ENCODE measurements around the gene GLP1R. TPM values are rescaled to one million over a fixed set of nuclear protein-coding genes. Genes with fewer than 3 reads are reported as not detected.

The GLP1R gene
- polyA plus RNA-seq (2013, experiment 1 of 2): 0.92 TPM
- polyA plus RNA-seq (2013, experiment 2 of 2): 0.86 TPM

GRCh38 chr6:39048481-39049399 is at the start of gene GLP1R:
GLP1R (plus strand) TSS chr6:39048781; CDS start chr6:39048841, 60 bp downstream.
- H3K14ac ChIP-seq (ENCODE audit: low read length): peak within 1 kb of the TSS; percentile 65
- peak within 1 kb of the TSS; percentile 92 for H3K23ac ChIP-seq (ENCODE audit: low read depth, low read length, poor library complexity)
- no peak within 1 kb of the TSS for H2BK120ac ChIP-seq (ENCODE audit: low read depth, low read length)
- no peak within 1 kb of the TSS for H4K8ac ChIP-seq (ENCODE audit: low read depth, low read length)
- peaks cover 0 to 5% of the 10 kb centered on the region in 2 donors for H3K4me1 ChIP-seq (ENCODE audit: control insufficient read depth in 2 of 2, insufficient read depth in 1 of 2, low read depth in 1 of 2, low read length in 2 of 2)
- no peak within 1 kb of the TSS for H3K27ac ChIP-seq (replicated peaks; ENCODE audit: low read length)
- peak within 1 kb of the TSS; percentile 12 to 81 for H3K4me3 ChIP-seq (ENCODE audit: low read length in 2 of 2)
- no CpG with 5 or more reads among the region's 74 CpGs for WGBS, 2 donors (ENCODE audit: extremely low coverage in 2 of 2, insufficient read length in 2 of 2, insufficient replicate concordance in 1 of 2)
- H3K4me2 ChIP-seq (ENCODE audit: insufficient read depth, low read length, poor library complexity, severe bottlenecking): peak within 1 kb of the TSS; percentile 93
- no peaks in the 10 kb centered on the region for H3K79me1 ChIP-seq (ENCODE audit: low read depth, low read length)
- peak within 1 kb of the TSS; percentile 87 for H2AFZ ChIP-seq (ENCODE audit: low read length)
- no peak within 1 kb of the TSS for H3K4ac ChIP-seq (ENCODE audit: low read length)
- peak within 1 kb of the TSS; percentile 89 for H3K18ac ChIP-seq (ENCODE audit: low read length)
- no peaks in the 10 kb centered on the region for H3K9me3 ChIP-seq (replicated peaks in 1 of 2; ENCODE audit: control insufficient read depth in 2 of 2, insufficient read depth in 1 of 2, low read depth in 1 of 2, low read length in 2 of 2)
- H3K27me3 ChIP-seq (ENCODE audit: control insufficient read depth in 3 of 3, insufficient read depth in 3 of 3, low read depth in 1 of 3, low read length in 3 of 3): peaks cover 2 to 73% (median 22%) of the 10 kb centered on the region in 3 experiments
- H2BK12ac ChIP-seq (ENCODE audit: low read length): peak within 1 kb of the TSS; percentile 18
- DNase-seq (ENCODE audit: low spot score): peak; percentile 31
- peak within 1 kb of the TSS; percentile 73 for H3K9ac ChIP-seq (ENCODE audit: low read depth, low read length, poor library complexity)
- no peaks in the 10 kb centered on the region for H3K36me3 ChIP-seq (replicated peaks in 1 of 2; ENCODE audit: control insufficient read depth in 2 of 2, insufficient read depth in 2 of 2, low read length in 2 of 2)
- peak within 1 kb of the TSS; percentile 77 for H2BK15ac ChIP-seq (ENCODE audit: low read length)
- no peak within 1 kb of the TSS for H4K91ac ChIP-seq (ENCODE audit: low read depth, low read length, poor library complexity)
- peak within 1 kb of the TSS; percentile 70 for H2AK5ac ChIP-seq (ENCODE audit: low read depth, low read length)
- no peak within 1 kb of the TSS for H2BK5ac ChIP-seq (ENCODE audit: low read length)

- Histone ChIP-seq H3K14ac (ENCODE audit: low read length) (no peak overlapping the region), H3K27ac (replicated peaks; ENCODE audit: low read length) (no peak overlapping the region), H3K23ac (ENCODE audit: low read depth, low read length, poor library complexity) (no peak overlapping the region), H3K18ac (ENCODE audit: low read length) (no peak overlapping the region), H2AK5ac (ENCODE audit: low read depth, low read length) (no peak overlapping the region), H4K8ac (ENCODE audit: low read depth, low read length) (no peak overlapping the region), H3K9me3 (replicated peaks in 1 of 2; ENCODE audit: control insufficient read depth in 2 of 2, insufficient read depth in 1 of 2, low read depth in 1 of 2, low read length in 2 of 2) (no peaks in the 10 kb centered on the region), H3K4me2 (ENCODE audit: insufficient read depth, low read length, poor library complexity, severe bottlenecking) (no peak overlapping the region), H3K36me3 (replicated peaks in 1 of 2; ENCODE audit: control insufficient read depth in 2 of 2, insufficient read depth in 2 of 2, low read length in 2 of 2) (no peaks in the 10 kb centered on the region), H3K4ac (ENCODE audit: low read length) (no peak overlapping the region), H3K9ac (ENCODE audit: low read depth, low read length, poor library complexity) (no peak overlapping the region), H2BK5ac (ENCODE audit: low read length) (no peak overlapping the region), H4K91ac (ENCODE audit: low read depth, low read length, poor library complexity) (no peak overlapping the region), H3K79me1 (ENCODE audit: low read depth, low read length) (no peaks in the 10 kb centered on the region), H2BK15ac (ENCODE audit: low read length) (no peak overlapping the region), H3K27me3 (ENCODE audit: control insufficient read depth in 3 of 3, insufficient read depth in 3 of 3, low read depth in 1 of 3, low read length in 3 of 3) (peaks cover 0 to 28% (median 0%) of the 10 kb centered on the region in 3 experiments), H2AFZ (ENCODE audit: low read length) (no peak overlapping the region), H2BK12ac (ENCODE audit: low read length) (no peak overlapping the region), H3K4me3 (ENCODE audit: low read length in 2 of 2) (no peak overlapping the region), H3K4me1 (ENCODE audit: control insufficient read depth in 2 of 2, insufficient read depth in 1 of 2, low read depth in 1 of 2, low read length in 2 of 2) (no peaks in the 10 kb centered on the region), H2BK120ac (ENCODE audit: low read depth, low read length) (no peak overlapping the region)
- no CpG with 5 or more reads among the region's 3 CpGs for WGBS, 2 donors (ENCODE audit: extremely low coverage in 2 of 2, insufficient read length in 2 of 2, insufficient replicate concordance in 1 of 2)
- DNase-seq (ENCODE audit: low spot score): peak; percentile 12
These were observed 45.5 kb upstream of the GLP1R start for GRCh38 chr6:39003072-39003471.

- no peak overlapping the region for H2BK120ac ChIP-seq (ENCODE audit: low read depth, low read length)
- peaks cover 0 to 27% (median 0%) of the 10 kb centered on the region in 3 experiments for H3K27me3 ChIP-seq (ENCODE audit: control insufficient read depth in 3 of 3, insufficient read depth in 3 of 3, low read depth in 1 of 3, low read length in 3 of 3)
- H3K18ac ChIP-seq (ENCODE audit: low read length): no peak overlapping the region
- H3K9ac ChIP-seq (ENCODE audit: low read depth, low read length, poor library complexity): no peak overlapping the region
- no peak overlapping the region for H4K91ac ChIP-seq (ENCODE audit: low read depth, low read length, poor library complexity)
- H3K14ac ChIP-seq (ENCODE audit: low read length): no peak overlapping the region
- no peaks in the 10 kb centered on the region for H3K9me3 ChIP-seq (replicated peaks in 1 of 2; ENCODE audit: control insufficient read depth in 2 of 2, insufficient read depth in 1 of 2, low read depth in 1 of 2, low read length in 2 of 2)
- no peak overlapping the region for H2BK15ac ChIP-seq (ENCODE audit: low read length)
- no peak overlapping the region for H3K23ac ChIP-seq (ENCODE audit: low read depth, low read length, poor library complexity)
- no peaks in the 10 kb centered on the region for H3K79me1 ChIP-seq (ENCODE audit: low read depth, low read length)
- no CpG with 5 or more reads among the region's 1 CpG for WGBS, 2 donors (ENCODE audit: extremely low coverage in 2 of 2, insufficient read length in 2 of 2, insufficient replicate concordance in 1 of 2)
- no peak overlapping the region for H3K4me2 ChIP-seq (ENCODE audit: insufficient read depth, low read length, poor library complexity, severe bottlenecking)
- no peak overlapping the region for H3K4ac ChIP-seq (ENCODE audit: low read length)
- no peak overlapping the region for H4K8ac ChIP-seq (ENCODE audit: low read depth, low read length)
- no peak overlapping the region for H2BK5ac ChIP-seq (ENCODE audit: low read length)
- H2AFZ ChIP-seq (ENCODE audit: low read length): no peak overlapping the region
- H2AK5ac ChIP-seq (ENCODE audit: low read depth, low read length): no peak overlapping the region
- H3K36me3 ChIP-seq (replicated peaks in 1 of 2; ENCODE audit: control insufficient read depth in 2 of 2, insufficient read depth in 2 of 2, low read length in 2 of 2): no peaks in the 10 kb centered on the region
- no peak overlapping the region for H2BK12ac ChIP-seq (ENCODE audit: low read length)
- no peaks in the 10 kb centered on the region for H3K4me1 ChIP-seq (ENCODE audit: control insufficient read depth in 2 of 2, insufficient read depth in 1 of 2, low read depth in 1 of 2, low read length in 2 of 2)
- no peak overlapping the region for H3K27ac ChIP-seq (replicated peaks; ENCODE audit: low read length)
- no peak overlapping the region for H3K4me3 ChIP-seq (ENCODE audit: low read length in 2 of 2)
- DNase-seq (ENCODE audit: low spot score): no peak
These were observed 45.1 kb upstream of the GLP1R start for GRCh38 chr6:39003492-39003891.

GRCh38 chr6:39004801-39005200 is 43.8 kb upstream of the GLP1R start:
- Histone ChIP-seq H2AK5ac (ENCODE audit: low read depth, low read length) (no peak overlapping the region), H3K4ac (ENCODE audit: low read length) (no peak overlapping the region), H3K4me3 (ENCODE audit: low read length in 2 of 2) (no peak overlapping the region), H3K9me3 (replicated peaks in 1 of 2; ENCODE audit: control insufficient read depth in 2 of 2, insufficient read depth in 1 of 2, low read depth in 1 of 2, low read length in 2 of 2) (no peaks in the 10 kb centered on the region), H3K27ac (replicated peaks; ENCODE audit: low read length) (no peak overlapping the region), H2BK12ac (ENCODE audit: low read length) (no peak overlapping the region), H3K23ac (ENCODE audit: low read depth, low read length, poor library complexity) (no peak overlapping the region), H2BK120ac (ENCODE audit: low read depth, low read length) (no peak overlapping the region), H3K4me1 (ENCODE audit: control insufficient read depth in 2 of 2, insufficient read depth in 1 of 2, low read depth in 1 of 2, low read length in 2 of 2) (no peaks in the 10 kb centered on the region), H2BK5ac (ENCODE audit: low read length) (no peak overlapping the region), H2BK15ac (ENCODE audit: low read length) (no peak overlapping the region), H3K14ac (ENCODE audit: low read length) (no peak overlapping the region), H3K9ac (ENCODE audit: low read depth, low read length, poor library complexity) (no peak overlapping the region), H4K91ac (ENCODE audit: low read depth, low read length, poor library complexity) (no peak overlapping the region), H4K8ac (ENCODE audit: low read depth, low read length) (no peak overlapping the region), H3K79me1 (ENCODE audit: low read depth, low read length) (no peaks in the 10 kb centered on the region), H3K18ac (ENCODE audit: low read length) (no peak overlapping the region), H3K36me3 (replicated peaks in 1 of 2; ENCODE audit: control insufficient read depth in 2 of 2, insufficient read depth in 2 of 2, low read length in 2 of 2) (no peaks in the 10 kb centered on the region), H3K4me2 (ENCODE audit: insufficient read depth, low read length, poor library complexity, severe bottlenecking) (no peak overlapping the region), H3K27me3 (ENCODE audit: control insufficient read depth in 3 of 3, insufficient read depth in 3 of 3, low read depth in 1 of 3, low read length in 3 of 3) (peaks cover 0 to 25% (median 0%) of the 10 kb centered on the region in 3 experiments), H2AFZ (ENCODE audit: low read length) (no peak overlapping the region)
- no CpG with 5 or more reads among the region's 2 CpGs for WGBS, 2 donors (ENCODE audit: extremely low coverage in 2 of 2, insufficient read length in 2 of 2, insufficient replicate concordance in 1 of 2)
- DNase-seq (ENCODE audit: low spot score): no peak
